Epithelial cell of prostate (primary cell): ENCODE data around the gene F7.
"Not testable (repeated sequence)": the region's sequence is repeated elsewhere in the genome, so short reads cannot be mapped to it uniquely, and the experiment has no call there.

Experiments used
- DNase-seq: peaks from one replicate; pipeline ENCODE4 v3.0.0-alpha.2; 2011; ENCODE audit warnings: low read depth, low spot score
- H3K27ac ChIP-seq: fragments of 450-650 bp; 2 replicates; pipeline ENCODE4 v1.5.1; 2017; ENCODE audit warnings: mild to moderate bottlenecking

F7 gene

DNA sequence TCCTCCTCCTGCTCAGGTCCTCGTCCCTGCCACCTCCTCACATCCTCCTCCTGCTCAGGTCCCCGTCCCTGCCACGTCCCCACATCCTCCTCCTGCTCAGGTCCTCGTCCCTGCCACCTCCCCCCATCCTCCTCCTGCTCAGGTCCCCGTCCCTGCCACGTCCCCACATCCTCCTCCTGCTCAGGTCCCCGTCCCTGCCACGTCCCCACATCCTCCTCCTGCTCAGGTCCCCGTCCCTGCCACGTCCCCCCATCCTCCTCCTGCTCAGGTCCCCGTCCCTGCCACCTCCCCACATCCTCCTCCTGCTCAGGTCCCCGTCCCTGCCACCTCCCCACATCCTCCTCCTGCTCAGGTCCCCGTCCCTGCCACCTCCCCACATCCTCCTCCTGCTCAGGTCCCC lies 56.4 kb downstream of the F7 start:
- not testable (repeated sequence) for DNase-seq, H3K27ac ChIP-seq

GRCh38 chr13:113162783-113163685 lies 57.4 kb downstream of the F7 start:
- no peak overlapping the region for H3K27ac ChIP-seq
- no peak for DNase-seq

DNA sequence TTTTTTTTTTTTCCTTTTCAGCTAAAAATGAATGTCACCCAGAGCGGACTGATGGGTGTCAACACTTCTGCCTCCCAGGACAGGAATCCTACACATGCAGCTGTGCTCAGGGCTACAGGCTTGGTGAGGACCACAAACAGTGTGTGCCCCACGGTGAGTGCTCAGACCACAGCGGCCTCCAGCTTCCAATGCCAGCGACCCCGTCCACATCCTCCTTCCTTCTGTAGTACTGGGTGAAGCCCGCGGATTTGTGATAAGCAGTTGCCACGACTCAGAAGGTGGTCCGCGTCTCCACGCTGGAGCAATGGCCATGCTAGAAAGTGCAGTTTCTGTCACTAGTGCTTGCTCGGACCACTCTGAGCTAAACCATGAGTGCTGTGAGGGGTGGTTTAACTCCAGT lies 58.9 kb downstream of the F7 start:
- DNase-seq: no peak
- no peak overlapping the region for H3K27ac ChIP-seq

GRCh38 chr13:113166266-113166665 lies 60.7 kb downstream of the F7 start:
- no peak overlapping the region for H3K27ac ChIP-seq
- DNase-seq: no peak

DNA sequence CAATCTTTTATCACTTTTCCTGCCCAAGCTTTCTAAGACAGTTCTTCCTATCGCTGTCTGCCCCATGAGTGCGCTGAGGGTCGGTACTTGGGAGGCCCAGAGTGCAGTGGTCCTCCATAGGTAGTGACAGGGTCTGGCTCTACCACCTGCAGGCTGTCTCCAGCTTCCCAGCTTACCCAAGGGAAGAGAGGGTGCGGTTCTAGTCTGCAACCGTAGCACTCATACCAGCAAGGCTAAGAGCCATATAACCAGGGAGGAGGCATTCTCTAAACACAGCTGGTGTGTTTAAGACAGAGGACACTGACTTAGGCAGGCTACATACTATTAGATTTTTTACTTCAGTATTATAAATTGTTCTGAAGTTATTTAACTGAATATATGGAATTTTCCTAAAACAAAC lies 61.1 kb downstream of the F7 start:
- no peak for DNase-seq
- no peak overlapping the region for H3K27ac ChIP-seq

DNA sequence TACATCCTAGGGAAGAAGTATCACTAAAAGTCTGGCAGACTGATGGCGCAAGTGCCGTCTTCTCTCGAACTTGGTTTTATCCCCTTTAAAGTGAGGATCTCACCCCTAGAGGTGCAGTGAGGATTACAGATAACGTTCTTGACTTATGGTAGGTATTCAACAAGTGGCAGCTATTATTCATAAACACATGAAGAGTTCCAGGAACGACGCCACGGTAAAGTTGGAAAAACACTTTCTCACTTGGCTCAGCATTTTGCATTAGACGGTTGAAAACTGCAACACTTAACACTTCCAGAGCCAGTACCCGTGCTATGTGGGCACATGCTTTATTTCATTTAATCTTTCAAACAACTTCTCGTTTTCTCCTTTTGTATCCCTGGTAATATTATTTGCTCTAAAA lies 61.6 kb downstream of the F7 start:
- DNase-seq: no peak
- no peak overlapping the region for H3K27ac ChIP-seq

- no peak for DNase-seq
- H3K27ac ChIP-seq: no peak overlapping the region
Observed at GRCh38 chr13:113167575-113167974, 62.0 kb downstream of the F7 start.

DNA sequence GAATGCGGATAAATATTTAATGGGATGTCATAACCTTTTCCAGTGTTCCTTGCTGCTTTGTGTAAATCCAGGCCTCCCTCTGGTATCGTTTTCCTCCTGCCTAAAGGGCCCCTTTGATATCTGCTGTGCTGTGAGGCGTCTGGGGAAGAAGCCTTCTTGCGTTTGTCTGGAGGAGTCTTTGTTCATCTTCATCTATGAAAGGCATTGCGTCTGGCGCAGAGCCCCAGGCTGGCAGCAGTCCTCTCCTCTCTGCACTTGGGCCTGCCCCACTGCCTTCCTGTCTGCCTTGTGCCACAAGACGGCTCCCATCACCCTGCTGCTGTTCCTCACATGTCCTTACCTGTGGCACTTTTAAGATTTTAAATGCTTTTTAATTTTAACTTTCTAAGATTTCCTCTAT lies 62.6 kb downstream of the F7 start:
- no peak overlapping the region for H3K27ac ChIP-seq
- no peak for DNase-seq

DNA sequence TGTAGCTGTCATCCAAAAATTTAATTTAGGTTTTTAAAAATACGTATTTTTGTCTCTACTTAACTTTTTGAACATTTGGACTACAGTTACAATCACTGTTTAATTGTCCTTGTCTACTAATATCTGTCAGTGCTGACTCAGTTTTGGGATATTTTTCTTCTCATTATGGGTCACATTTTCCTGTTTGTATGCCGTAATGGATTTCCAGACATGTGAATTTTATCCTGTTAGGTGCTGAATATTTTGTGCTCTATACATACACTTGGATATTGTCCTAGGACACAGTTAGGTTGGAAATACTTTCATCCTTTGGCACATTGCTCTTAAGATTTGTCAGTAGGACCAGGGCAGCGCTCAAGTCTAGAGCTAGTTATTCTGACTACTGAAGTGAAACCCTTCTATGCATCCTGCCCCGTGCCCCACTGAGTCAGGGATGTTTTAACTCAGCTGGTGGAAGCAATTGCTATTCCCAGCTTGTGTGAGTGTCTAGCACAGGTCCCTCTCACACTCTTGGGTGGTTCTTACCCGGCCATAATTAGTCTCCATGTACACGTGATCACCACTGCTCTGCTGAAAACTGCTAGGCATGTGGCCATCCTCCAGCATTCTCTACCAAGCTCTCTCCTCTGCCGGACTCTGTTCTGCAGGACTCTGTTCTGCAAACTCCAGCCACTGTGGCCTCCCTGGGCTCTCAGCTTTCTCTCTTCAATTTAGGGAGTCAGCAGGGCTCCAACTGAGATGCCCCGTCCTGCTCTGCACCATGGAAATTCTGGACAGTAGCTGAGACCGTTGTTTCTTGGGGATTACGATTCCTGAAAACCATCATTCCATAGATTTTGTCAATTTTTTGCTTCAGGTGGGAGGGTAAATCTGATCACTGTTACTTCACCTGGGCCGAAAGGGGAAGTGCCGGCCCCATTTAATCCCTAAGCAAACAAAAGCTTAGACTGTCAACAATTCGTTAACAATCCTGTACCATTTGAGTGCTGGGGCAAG lies 64.0 kb downstream of the F7 start:
- no peak for DNase-seq
- H3K27ac ChIP-seq: no peak overlapping the region
